T follicular helper cell (primary cell): ENCODE results near the gene MYLK.

Experiments
- DNase-seq: peaks from one replicate; pipeline ENCODE4 v3.0.0-alpha.2; 2020; ENCODE audit warnings: low read depth

Gene MYLK

GRCh38 chr3:123587401-123587800, 296.7 kb downstream of the MYLK start:
- no peak for DNase-seq

DNA sequence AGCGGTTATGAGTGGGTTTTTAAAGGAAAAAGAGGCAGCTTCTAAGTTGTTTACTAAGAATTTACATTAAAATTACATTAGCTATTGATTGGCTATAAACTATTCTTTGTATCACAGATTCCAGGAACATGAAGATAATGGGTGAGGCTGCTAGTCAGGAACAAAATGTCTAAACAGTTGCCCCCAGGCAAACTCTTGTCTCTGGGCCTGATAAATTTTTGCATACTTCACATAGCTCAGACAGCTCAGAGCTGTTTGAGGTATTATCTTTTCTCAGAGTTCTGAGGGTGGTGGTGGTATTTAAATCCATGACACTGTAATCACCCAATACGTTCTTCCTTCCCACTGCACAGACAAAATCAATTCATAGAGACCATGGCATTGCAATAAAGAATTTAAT, 297.2 kb downstream of the MYLK start:
- DNase-seq: no peak

DNA sequence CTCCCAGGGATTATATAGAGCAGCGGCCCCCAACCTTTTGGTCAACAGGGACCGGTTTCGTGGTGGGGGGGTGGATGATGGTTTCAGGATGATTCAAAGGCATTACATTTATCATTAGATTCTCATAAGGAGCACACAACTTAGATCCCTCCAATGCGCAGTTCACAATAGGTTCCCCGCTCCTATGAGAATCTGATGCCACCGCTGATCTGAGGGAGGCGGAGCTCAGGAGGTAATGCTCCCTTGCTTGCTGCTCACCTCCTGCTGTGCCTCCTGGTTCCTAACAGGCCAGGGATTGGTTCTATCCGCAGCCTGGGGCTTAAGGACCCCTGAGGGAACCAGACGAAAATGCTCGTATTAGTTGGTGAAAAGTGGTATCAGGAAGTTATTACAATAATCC, 298.0 kb downstream of the MYLK start:
- no peak for DNase-seq

DNA sequence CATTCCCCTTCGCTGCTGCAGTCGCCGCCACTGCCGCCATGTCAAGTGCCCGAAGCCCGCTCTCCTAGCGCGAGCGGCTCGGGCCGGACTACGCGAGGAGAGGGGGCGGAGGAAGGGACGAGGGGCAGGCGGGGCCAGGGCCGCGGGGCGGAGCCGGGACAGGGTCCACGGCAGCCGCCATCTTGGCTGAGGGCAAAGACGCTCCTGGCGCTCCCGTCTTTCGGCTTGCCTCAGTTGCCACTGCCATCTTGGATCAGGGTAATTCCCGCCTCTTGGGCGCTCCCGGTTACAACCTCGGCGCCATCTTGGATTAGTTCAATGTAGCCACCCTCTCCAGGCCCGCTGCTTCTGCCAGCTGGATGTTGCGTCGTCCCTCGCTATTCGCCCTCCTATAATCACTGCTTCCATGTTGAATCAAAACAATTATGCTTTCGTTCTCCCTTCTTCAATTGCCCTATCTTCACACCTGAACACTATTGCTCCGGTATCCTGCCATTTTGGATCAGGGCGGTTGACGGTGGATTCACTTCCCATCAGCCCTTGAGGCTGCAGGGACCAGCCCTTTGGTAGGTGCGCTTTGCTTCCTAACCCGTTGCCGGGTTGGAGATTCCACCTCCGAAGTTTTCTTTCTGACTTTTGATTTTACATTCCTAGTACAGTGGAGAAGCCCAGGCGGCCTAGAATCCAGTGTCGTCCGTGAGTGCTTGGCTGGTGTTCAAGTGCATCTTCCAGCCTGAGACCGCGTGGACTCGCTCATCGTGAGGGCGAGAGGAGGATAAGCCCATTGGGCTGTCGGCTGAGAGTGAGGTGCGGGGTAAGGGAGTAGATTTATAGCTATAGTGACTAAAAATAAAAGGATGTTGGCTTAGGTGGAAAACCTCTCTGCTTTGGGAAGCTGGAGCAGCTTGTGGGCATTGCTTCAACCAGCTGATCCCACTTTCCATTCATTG, 298.9 kb downstream of the MYLK start, which contains the start of gene HACD2:
Gene HACD2 (minus strand): TSS at position 66 of the 950 bp plus-strand sequence. CDS start 26 bp downstream, at position 40.
- DNase-seq: peak; percentile 91

- no peak for DNase-seq
These were observed 299.7 kb downstream of the MYLK start for GRCh38 chr3:123584284-123584987.

DNA sequence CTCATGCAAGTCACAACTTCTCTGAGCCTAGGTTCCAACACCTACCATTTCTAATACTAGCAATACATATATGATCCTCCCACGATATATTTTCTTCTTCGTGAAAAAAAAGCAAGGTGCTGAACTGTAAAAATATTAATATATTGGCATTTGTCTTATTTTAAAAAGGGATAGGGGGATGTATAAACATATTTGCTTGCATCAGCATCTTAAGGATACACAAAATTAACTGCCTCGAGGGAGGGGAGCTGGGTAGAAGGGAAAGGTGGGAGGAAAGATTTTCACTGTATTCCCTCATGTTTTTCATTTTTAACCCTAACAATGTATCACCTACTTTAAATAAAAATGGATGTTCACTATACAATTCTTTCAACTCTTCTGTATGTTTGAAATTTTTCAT, 300.6 kb downstream of the MYLK start:
- no peak for DNase-seq

GRCh38 chr3:123582315-123582714, 301.8 kb downstream of the MYLK start:
- no peak for DNase-seq

- no peak for DNase-seq
These were observed 308.0 kb downstream of the MYLK start for GRCh38 chr3:123576122-123576521.

DNA sequence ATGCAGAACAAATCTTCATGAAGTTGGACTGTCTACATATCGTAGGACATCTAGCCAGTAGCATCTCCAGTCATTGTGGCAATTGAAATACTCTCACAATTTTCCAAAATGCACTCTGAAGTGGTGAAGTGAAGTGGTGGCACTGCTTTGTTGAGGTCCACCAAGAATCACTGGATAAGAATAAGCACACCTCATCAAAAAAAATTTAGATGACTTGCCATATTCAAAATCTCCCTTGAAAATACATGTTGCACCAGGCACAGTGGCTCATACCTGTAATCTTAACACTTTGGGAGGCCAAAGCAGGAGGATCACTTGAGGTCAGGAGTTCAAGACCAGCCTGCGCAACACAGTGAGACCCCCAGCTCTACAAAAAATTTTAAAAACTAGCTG, 312.2 kb downstream of the MYLK start:
- DNase-seq: no peak

GRCh38 chr3:123571264-123571972, 312.7 kb downstream of the MYLK start:
- DNase-seq: no peak

DNA sequence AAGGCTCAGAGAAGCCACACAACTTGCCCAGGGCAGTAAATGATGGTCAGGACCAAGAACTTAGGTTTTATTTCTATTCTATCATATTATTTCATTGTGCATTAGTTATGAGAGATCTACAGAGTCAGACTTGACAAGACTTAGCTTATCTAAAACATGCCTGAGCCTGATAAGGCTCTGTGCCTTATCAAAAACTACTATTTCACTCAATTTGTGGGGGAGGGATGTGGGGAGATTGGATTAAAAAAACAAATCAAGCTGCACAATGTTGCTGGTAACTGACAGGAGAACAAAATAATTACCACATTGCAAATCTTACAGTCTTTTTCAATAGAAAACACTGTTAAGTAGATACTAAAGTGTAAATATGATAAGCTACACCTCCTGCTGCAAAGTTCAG, 315.3 kb downstream of the MYLK start:
- no peak for DNase-seq

DNA sequence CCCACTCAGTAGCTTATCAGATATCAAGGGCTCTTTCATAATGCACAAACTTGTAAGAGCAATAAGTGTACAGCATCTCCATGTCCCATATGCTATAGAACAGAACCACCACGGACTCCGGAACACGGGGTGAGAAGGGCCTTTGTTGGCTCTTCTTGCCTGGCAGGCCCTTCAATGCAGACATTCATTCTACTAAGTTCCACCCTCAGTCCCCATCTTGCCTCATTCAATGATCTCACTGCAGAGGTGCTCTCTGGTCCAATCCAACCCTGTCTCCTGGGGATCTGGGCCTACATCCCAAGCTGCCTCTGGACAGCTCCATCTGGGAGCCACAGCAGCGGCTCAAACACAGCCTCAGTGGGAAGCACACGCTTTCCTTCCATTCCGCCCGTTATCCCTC, 316.1 kb downstream of the MYLK start:
- no peak for DNase-seq

- DNase-seq: no peak
These were observed 320.1 kb downstream of the MYLK start for GRCh38 chr3:123564056-123564455.

DNA sequence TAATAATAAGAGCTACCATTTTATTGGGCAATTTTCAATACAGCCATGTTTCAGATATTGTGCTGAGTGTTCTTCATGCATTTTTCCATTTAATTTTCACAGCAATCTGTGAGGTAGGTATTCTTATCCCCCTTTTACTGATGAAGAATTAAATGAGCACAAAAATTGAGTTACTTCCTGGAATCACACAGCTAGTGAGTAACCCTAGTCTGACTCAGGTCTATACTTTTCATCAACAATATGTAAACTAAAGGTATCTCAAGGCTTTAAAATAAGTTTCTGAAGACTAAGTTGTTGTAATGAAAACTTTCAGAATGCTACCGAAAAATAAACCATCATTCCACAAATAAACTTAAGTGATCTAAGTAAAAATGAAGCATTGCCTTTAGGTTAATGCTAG, 321.6 kb downstream of the MYLK start:
- DNase-seq: no peak

DNA sequence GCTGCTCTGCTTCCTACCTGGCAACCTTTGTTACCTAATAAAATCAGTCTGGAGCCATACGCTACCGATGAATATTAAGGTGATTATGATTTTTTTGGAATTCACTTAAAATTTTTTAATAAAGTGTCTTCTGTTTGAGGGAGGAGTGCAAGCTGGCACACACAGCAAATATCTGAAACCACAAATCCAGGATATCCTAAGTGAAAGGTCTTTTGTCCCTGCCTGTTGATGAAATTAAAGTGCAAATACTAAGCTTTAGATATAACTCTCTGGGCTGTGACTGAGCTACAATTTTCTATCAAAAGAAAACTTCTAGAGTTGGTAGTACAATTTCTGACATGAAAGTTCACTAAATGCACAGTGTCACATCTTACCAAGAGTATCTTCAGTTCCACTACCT, 322.9 kb downstream of the MYLK start:
- no peak for DNase-seq
